ENCODE measurements around the gene EML6.

EML6 gene

DNA sequence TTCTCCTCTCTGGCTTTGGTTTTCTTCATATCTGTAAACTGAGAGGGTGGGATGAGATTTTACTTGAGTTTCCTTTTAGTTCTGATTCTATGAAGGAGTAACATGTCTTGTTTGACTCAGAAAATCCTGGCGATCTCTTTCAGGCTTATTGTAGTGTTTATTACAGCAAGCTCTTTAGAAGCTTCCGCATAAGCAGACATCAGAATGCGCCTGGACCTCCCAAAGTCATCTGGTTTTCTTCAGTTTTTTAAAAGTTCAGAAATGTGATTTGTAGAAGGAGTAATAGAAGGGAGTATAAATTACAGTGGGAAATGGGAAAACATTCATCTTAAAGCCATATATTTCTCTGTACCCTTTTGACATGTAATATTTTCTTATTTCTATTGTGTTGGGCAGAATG lies 68.4 kb downstream of the EML6 start:
- Histone ChIP-seq H3K4me3 (ENCODE audit: low read depth, low read length) (no peak overlapping the region), H3K36me3 (replicated peaks) (no peaks in the 10 kb centered on the region), H3K27ac (no peak overlapping the region), H3K27me3 (replicated peaks) (no peaks in the 10 kb centered on the region)
- TF ChIP-seq, protein P1, sequence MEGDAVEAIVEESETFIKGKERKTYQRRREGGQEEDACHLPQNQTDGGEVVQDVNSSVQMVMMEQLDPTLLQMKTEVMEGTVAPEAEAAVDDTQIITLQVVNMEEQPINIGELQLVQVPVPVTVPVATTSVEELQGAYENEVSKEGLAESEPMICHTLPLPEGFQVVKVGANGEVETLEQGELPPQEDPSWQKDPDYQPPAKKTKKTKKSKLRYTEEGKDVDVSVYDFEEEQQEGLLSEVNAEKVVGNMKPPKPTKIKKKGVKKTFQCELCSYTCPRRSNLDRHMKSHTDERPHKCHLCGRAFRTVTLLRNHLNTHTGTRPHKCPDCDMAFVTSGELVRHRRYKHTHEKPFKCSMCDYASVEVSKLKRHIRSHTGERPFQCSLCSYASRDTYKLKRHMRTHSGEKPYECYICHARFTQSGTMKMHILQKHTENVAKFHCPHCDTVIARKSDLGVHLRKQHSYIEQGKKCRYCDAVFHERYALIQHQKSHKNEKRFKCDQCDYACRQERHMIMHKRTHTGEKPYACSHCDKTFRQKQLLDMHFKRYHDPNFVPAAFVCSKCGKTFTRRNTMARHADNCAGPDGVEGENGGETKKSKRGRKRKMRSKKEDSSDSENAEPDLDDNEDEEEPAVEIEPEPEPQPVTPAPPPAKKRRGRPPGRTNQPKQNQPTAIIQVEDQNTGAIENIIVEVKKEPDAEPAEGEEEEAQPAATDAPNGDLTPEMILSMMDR (IDR thresholded peaks at IDR 0.05; ENCODE audit: low read depth, low read length, missing control alignments) = no peak
- DNase-seq = no peak
- in situ Hi-C loops (cut with HindIII; ENCODE audit: low pct_ligation_motif_present, low sequenced_read_pairs) = no loop called here

DNA sequence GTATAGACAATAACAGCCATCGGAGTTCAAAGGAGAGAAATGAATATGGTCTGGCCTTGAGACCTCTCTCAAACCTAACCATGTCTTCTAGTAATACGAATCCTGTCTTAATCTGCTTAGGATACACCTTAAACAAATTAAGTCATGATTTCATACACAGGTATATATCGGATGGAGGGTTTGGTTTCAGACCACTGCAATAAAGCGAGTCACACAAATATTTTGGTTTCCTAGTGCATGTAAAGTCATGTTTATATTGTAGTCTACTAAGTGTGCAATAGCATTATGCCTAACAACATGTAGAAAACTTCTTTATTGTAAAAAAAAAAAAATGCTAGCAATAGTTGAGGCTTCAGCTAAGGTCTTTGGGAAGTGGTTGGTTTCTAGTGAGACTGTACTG lies 73.8 kb downstream of the EML6 start:
- no peak overlapping the region for H3K27ac ChIP-seq
- TF ChIP-seq, protein P1 (IDR thresholded peaks at IDR 0.05; ENCODE audit: low read depth, low read length, missing control alignments) = no peak
- no peak overlapping the region for H3K4me3 ChIP-seq (ENCODE audit: low read depth, low read length)
- H3K36me3 ChIP-seq (replicated peaks) = no peaks in the 10 kb centered on the region
- DNase-seq = no peak
- no peaks in the 10 kb centered on the region for H3K27me3 ChIP-seq (replicated peaks)
- in situ Hi-C loops (cut with HindIII; ENCODE audit: low pct_ligation_motif_present, low sequenced_read_pairs) = no loop called here

DNA sequence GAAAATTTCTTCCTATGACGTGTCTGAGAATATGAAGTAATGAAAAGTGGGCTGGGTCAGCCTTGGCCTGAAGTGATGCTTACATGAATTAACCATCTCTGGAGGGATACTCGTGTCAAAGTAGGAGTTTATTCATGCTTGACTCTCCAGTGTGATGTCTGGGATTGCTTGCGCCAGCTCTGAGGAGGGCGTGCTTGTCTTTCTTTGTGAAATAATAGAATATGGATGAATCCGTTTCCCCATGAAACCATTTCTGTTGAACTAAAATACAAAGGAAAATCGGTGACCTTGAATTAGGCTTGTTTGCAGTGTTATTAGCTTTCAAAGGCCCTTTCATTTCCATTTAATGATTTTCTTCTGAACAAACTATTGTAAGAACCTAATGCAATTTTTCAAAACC lies 77.9 kb downstream of the EML6 start:
- Histone ChIP-seq H3K27me3 (replicated peaks) (no peaks in the 10 kb centered on the region), H3K36me3 (replicated peaks) (no peaks in the 10 kb centered on the region), H3K27ac (no peak overlapping the region), H3K4me3 (ENCODE audit: low read depth, low read length) (no peak overlapping the region)
- TF ChIP-seq, protein P1 (IDR thresholded peaks at IDR 0.05; ENCODE audit: low read depth, low read length, missing control alignments) = no peak
- in situ Hi-C loops (cut with HindIII; ENCODE audit: low pct_ligation_motif_present, low sequenced_read_pairs) = no loop called here
- DNase-seq = no peak

- TF ChIP-seq, protein P1 (IDR thresholded peaks at IDR 0.05; ENCODE audit: low read depth, low read length, missing control alignments) = no peak
- no peak overlapping the region for H3K27ac ChIP-seq
- no peak overlapping the region for H3K4me3 ChIP-seq (ENCODE audit: low read depth, low read length)
- DNase-seq = no peak
- no peaks in the 10 kb centered on the region for H3K27me3 ChIP-seq (replicated peaks)
- in situ Hi-C loops (cut with HindIII; ENCODE audit: low pct_ligation_motif_present, low sequenced_read_pairs) = no loop called here
- H3K36me3 ChIP-seq (replicated peaks) = no peaks in the 10 kb centered on the region
These were observed 80.6 kb downstream of the EML6 start for GRCh38 chr2:54803783-54804751.

DNA sequence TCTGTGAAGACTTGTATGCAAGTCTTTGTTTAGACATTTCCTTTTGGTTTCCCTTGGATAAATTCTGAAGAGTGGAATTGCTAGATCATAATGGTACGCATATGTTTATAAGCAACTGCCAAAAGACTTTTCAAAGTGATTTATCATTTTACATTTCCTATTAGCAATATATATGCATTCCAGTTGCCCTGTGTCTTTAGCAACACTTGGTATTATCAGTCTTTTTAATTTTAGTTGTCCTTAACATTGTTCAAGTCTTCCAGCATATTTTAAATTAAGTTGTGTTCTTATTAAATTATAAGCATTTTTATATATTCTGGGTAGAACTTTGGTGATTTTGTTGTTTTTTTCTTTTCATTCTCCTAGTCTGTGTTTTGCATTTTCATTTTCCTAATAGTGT lies 81.8 kb downstream of the EML6 start:
- in situ Hi-C loops (cut with HindIII; ENCODE audit: low pct_ligation_motif_present, low sequenced_read_pairs) = no loop called here
- DNase-seq = no peak
- H3K36me3 ChIP-seq (replicated peaks) = no peaks in the 10 kb centered on the region
- H3K4me3 ChIP-seq (ENCODE audit: low read depth, low read length) = no peak overlapping the region
- H3K27ac ChIP-seq = no peak overlapping the region
- TF ChIP-seq, protein P1 (IDR thresholded peaks at IDR 0.05; ENCODE audit: low read depth, low read length, missing control alignments) = no peak
- no peaks in the 10 kb centered on the region for H3K27me3 ChIP-seq (replicated peaks)
